Measurements from ENCODE around the gene SHANK3.

SHANK3 gene

GRCh38 chr22:50714631-50715179 lies 42.1 kb downstream of the SHANK3 start:
- DNase-seq, result no peak

- no peak for DNase-seq
Observed at GRCh38 chr22:50715250-50715649, 42.6 kb downstream of the SHANK3 start.

GRCh38 chr22:50715776-50716175 lies 43.2 kb downstream of the SHANK3 start:
- no peak for DNase-seq

- DNase-seq, result no peak
Observed at GRCh38 chr22:50716290-50717024, 43.8 kb downstream of the SHANK3 start.

DNA sequence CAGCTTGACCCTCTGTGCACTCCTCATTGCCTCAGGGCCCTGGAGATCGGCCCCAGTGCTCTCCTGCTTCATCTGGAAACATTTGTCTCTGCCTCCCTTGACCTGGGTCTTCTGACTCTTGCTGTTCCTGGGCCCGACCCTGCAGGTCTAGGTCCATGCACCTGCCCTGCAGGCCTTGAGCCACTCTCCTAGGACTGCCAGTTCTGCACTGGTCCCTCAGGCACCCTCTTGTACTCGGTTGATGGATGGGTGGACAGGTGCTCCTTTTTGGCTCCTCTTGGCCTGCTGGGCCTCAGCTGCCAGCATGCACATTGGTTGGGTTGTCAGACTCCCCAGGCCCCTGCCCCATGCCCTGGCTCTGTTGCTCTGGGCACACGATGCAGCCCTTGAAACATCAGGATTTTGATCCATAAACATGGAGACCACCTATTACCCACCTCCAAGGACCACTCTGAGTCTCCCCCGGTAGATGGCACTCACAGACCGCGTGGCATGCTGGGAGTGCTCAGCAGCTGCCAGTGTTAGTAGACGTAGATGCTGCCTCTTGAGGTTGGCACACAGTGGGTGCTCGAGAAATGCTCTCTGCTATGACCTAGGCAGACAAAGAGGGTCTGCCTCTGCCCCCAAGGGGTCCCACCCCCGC lies 45.2 kb downstream of the SHANK3 start:
- no peak for DNase-seq

GRCh38 chr22:50718352-50718709 lies 45.7 kb downstream of the SHANK3 start:
- DNase-seq, result no peak

DNA sequence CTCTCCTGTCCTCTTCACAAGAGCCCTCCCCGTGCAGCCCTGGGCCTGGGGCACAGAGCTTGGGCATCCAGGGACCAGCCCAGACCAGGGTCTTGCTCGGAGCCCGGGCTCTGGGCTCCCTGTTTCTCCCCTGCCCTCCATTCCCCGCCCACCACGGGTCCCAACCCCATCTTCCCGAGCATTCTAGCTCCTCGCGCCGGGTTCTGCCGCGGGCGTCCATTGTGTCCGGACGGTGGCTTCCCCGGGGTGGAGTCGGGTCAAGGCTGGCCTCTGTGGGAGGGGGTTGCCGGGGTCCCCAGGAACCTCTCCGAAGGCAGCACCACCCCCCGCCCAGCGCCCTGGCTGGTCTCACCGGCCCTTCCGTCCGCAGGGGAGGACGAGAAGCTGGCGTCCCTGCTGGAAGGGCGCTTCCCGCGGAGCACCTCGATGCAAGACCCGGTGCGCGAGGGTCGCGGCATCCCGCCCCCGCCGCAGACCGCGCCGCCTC lies 47.2 kb downstream of the SHANK3 start:
- DNase-seq, result no peak

GRCh38 chr22:50720301-50721256 lies 48.0 kb downstream of the SHANK3 start:
- DNase-seq, result no peak

GRCh38 chr22:50721257-50721844 lies 48.7 kb downstream of the SHANK3 start:
- DNase-seq, result no peak

- DNase-seq, result no peak
Observed at GRCh38 chr22:50722048-50722701, 49.6 kb downstream of the SHANK3 start.

All from midbrain (tissue), 1 donor.